Gastrocnemius medialis (tissue), 4 donors: ENCODE data around the gene RIPOR3.
"Not testable (repeated sequence)": the region's sequence is repeated elsewhere in the genome, so short reads cannot be mapped to it uniquely, and the experiment has no call there.

Source experiments
- CTCF ChIP-seq, 5 experiments: fragments of 450-650 bp in 3 of 5; fragments of 200-600 bp in 2 of 5; sonication (generic) in 2 of 5; IDR thresholded peaks in 4 of 5; conservative IDR thresholded peaks in 1 of 5; 1 replicate in 4 of 5; 2 replicates in 1 of 5; pipeline ENCODE4 v1.5.1; 2016 to 2019; ENCODE audit warnings: antibody characterized with exemption in 5 of 5, mild to moderate bottlenecking in 3 of 5, moderate library complexity in 3 of 5
- POLR2A ChIP-seq, 2 donors: fragments of 450-650 bp; IDR thresholded peaks; one replicate each; pipeline ENCODE4 v1.6.1; 2017; ENCODE audit warnings: antibody characterized with exemption in 2 of 2, mild to moderate bottlenecking in 2 of 2, moderate library complexity in 2 of 2

- not testable (repeated sequence) for TF ChIP-seq CTCF (IDR thresholded peaks at IDR 0.05 in 4 of 5, conservative IDR thresholded peaks at IDR 0.05 in 1 of 5); POLR2A (IDR thresholded peaks at IDR 0.05)
These were observed 70.9 kb downstream of the RIPOR3 start for GRCh38 chr20:50620459-50620858.
